IMR-90 (cell line): Measurements from ENCODE around the gene AMOTL2. TPM values are rescaled to one million over a fixed set of nuclear protein-coding genes. Genes with fewer than 3 reads are reported as not detected.

Experiments
- ATAC-seq: fragments of 200-7000 bp; cut with Tn5 transposase; 2 replicates; pipeline ENCODE4 v1.9.1; 2020; ENCODE audit warnings: low read depth, mild to moderate bottlenecking, moderate library complexity
- BruUV-seq: library from RNA; stranded (reverse); fragments of 400-500 nt; replicated peaks from 2 replicates; lab custom pipeline; 2021; lab: Mats Ljungman, UMichigan
- CTCF ChIA-PET: fragments of 300-600 bp; formaldehyde crosslinking; extraction: SDS; loops from one replicate; lab custom pipeline; 2021; ENCODE audit warnings: antibody characterized with exemption; lab: Yijun Ruan, JAX
- POLR2A ChIA-PET: fragments of 300-600 bp; sonication (Branson Sonifier 250); formaldehyde crosslinking; loops from one replicate; lab custom pipeline; 2022; ENCODE audit warnings: antibody characterized with exemption; ENCODE audit not compliant: unreplicated experiment; lab: Charles Lee
- DNase-seq: peaks from one replicate; pipeline ENCODE4 v3.0.0; 2013
- H2AFZ ChIP-seq: replicated peaks from 2 replicates; pipeline ENCODE3; 2013; ENCODE audit warnings: low read length, mild to moderate bottlenecking; ENCODE audit not compliant: poor library complexity
- H2AK5ac ChIP-seq: 2 replicates; pipeline ENCODE4 v1.6.1; 2013; ENCODE audit warnings: low read depth, low read length, inconsistent platforms
- H2AK9ac ChIP-seq: replicated peaks from 2 replicates; pipeline ENCODE3; 2013; ENCODE audit warnings: mild to moderate bottlenecking, low read depth, low read length, moderate library complexity; ENCODE audit not compliant: poor library complexity
- H2BK120ac ChIP-seq: 2 replicates; pipeline ENCODE4 v1.6.1; 2013; ENCODE audit warnings: low read depth, low read length, inconsistent platforms
- H2BK15ac ChIP-seq: 3 replicates; pipeline ENCODE4 v1.6.1; 2013; ENCODE audit warnings: low read depth, low read length, inconsistent platforms
- H2BK20ac ChIP-seq: 2 replicates; pipeline ENCODE4 v1.6.1; 2013; ENCODE audit warnings: low read depth, mild to moderate bottlenecking, inconsistent platforms, low read length, moderate library complexity
- H2BK5ac ChIP-seq: 2 replicates; pipeline ENCODE4 v1.6.1; 2013; ENCODE audit warnings: mild to moderate bottlenecking, low read depth, low read length, inconsistent platforms; ENCODE audit not compliant: poor library complexity, severe bottlenecking
- H3K14ac ChIP-seq: replicated peaks from 2 replicates; pipeline ENCODE4 v1.6.1; 2013; ENCODE audit warnings: low read depth, low read length, inconsistent platforms
- H3K18ac ChIP-seq: 2 replicates; pipeline ENCODE4 v1.6.1; 2013; ENCODE audit warnings: low read depth, low read length, control low read depth
- H3K23ac ChIP-seq: 2 replicates; pipeline ENCODE4 v1.6.1; 2013; ENCODE audit warnings: low read depth, low read length, inconsistent platforms
- H3K27ac ChIP-seq: 2 replicates; pipeline ENCODE4 v1.5.1; 2013; ENCODE audit warnings: mild to moderate bottlenecking, control low read depth, low read length; ENCODE audit not compliant: insufficient read depth
- H3K27me3 ChIP-seq: 2 replicates; pipeline ENCODE4 v1.6.1; 2013; ENCODE audit warnings: low read length; ENCODE audit not compliant: control insufficient read depth, insufficient read depth
- H3K36me3 ChIP-seq: 2 replicates; pipeline ENCODE4 v1.6.1; 2013; ENCODE audit warnings: low read length, mixed read lengths; ENCODE audit not compliant: control insufficient read depth, insufficient read depth
- H3K4ac ChIP-seq: 2 replicates; pipeline ENCODE4 v1.6.1; 2013; ENCODE audit warnings: low read depth, low read length, inconsistent platforms
- H3K4me1 ChIP-seq: 2 replicates; pipeline ENCODE4 v1.6.1; 2013; ENCODE audit warnings: low read length, mixed read lengths; ENCODE audit not compliant: control insufficient read depth, insufficient read depth
- H3K4me2 ChIP-seq: 2 replicates; pipeline ENCODE4 v1.6.1; 2013; ENCODE audit warnings: low read depth, mild to moderate bottlenecking, control low read depth, low read length, moderate library complexity
- H3K4me3 ChIP-seq: 2 replicates; pipeline ENCODE4 v1.5.1; 2013; ENCODE audit warnings: low read depth, mild to moderate bottlenecking, control low read depth, low read length, moderate library complexity; ENCODE audit not compliant: insufficient read depth
- H3K56ac ChIP-seq: 2 replicates; pipeline ENCODE4 v1.6.1; 2013; ENCODE audit warnings: low read length, inconsistent platforms; ENCODE audit not compliant: insufficient read depth; ENCODE audit errors: extremely low read depth
- H3K79me1 ChIP-seq, 2 experiments: 2 replicates each; pipeline ENCODE4 v1.6.1; 2013; ENCODE audit warnings: low read length in 2 of 2, inconsistent platforms in 1 of 2, low read depth in 1 of 2
- H3K9ac ChIP-seq: 2 replicates; pipeline ENCODE4 v1.6.1; 2013; ENCODE audit warnings: low read depth, low read length, control low read depth
- H3K9me1 ChIP-seq: 2 replicates; pipeline ENCODE4 v1.6.1; 2013; ENCODE audit warnings: low read length, inconsistent platforms; ENCODE audit not compliant: insufficient read depth
- H3K9me3 ChIP-seq: 2 replicates; pipeline ENCODE4 v1.6.1; 2013; ENCODE audit warnings: low read length; ENCODE audit not compliant: control insufficient read depth, insufficient read depth
- H4K20me1 ChIP-seq: 2 replicates; pipeline ENCODE4 v1.6.1; 2013; ENCODE audit warnings: low read length, inconsistent platforms; ENCODE audit not compliant: insufficient read depth
- H4K5ac ChIP-seq: 2 replicates; pipeline ENCODE4 v1.6.1; 2013; ENCODE audit warnings: mild to moderate bottlenecking, low read depth, low read length, control low read depth
- H4K8ac ChIP-seq, 2 experiments: 2 replicates each; pipeline ENCODE4 v1.6.1; 2013; ENCODE audit warnings: low read depth in 2 of 2, low read length in 2 of 2, control low read depth in 1 of 2, inconsistent platforms in 1 of 2
- H4K91ac ChIP-seq: 2 replicates; pipeline ENCODE4 v1.6.1; 2013; ENCODE audit warnings: low read depth, low read length, inconsistent platforms; ENCODE audit not compliant: insufficient read depth
- CEBPB ChIP-seq: IDR thresholded peaks from 2 replicates; pipeline ENCODE4 v1.6.1; 2012; ENCODE audit warnings: low read depth, low read length, improper control_type of control experiment
- CHD1 ChIP-seq: IDR thresholded peaks from 2 replicates; pipeline ENCODE4 v1.6.1; 2012; ENCODE audit warnings: low read depth, low read length, improper control_type of control experiment
- FOS ChIP-seq: fragments of 150-350 bp; IDR thresholded peaks from 2 replicates; pipeline ENCODE4 v1.6.1; 2016; ENCODE audit warnings: low read depth, low read length
- MAZ ChIP-seq: IDR thresholded peaks from 2 replicates; pipeline ENCODE4 v1.6.1; 2012; ENCODE audit warnings: low read depth, mild to moderate bottlenecking, low read length, improper control_type of control experiment, moderate library complexity, borderline replicate concordance
- MXI1 ChIP-seq: IDR thresholded peaks from 2 replicates; pipeline ENCODE4 v1.6.1; 2012; ENCODE audit warnings: low read depth, mild to moderate bottlenecking, low read length, moderate library complexity, borderline replicate concordance
- NFE2L2 ChIP-seq: fragments of 150-350 bp; IDR thresholded peaks from 2 replicates; pipeline ENCODE4 v1.6.1; 2016; ENCODE audit warnings: low read depth, mild to moderate bottlenecking, low read length
- RAD21 ChIP-seq: IDR thresholded peaks from 2 replicates; pipeline ENCODE4 v1.6.1; 2012; ENCODE audit warnings: low read length, improper control_type of control experiment
- RCOR1 ChIP-seq: IDR thresholded peaks from 2 replicates; pipeline ENCODE4 v1.6.1; 2012; ENCODE audit warnings: mild to moderate bottlenecking, low read length, improper control_type of control experiment; ENCODE audit not compliant: insufficient replicate concordance
- RFX5 ChIP-seq: IDR thresholded peaks from 2 replicates; pipeline ENCODE4 v1.8.0; 2012; ENCODE audit warnings: low read depth, mild to moderate bottlenecking, low read length, moderate library complexity
- SMC3 ChIP-seq: fragments of 150-350 bp; IDR thresholded peaks from 2 replicates; pipeline ENCODE4 v1.6.1; 2016; ENCODE audit warnings: low read depth, mild to moderate bottlenecking, antibody characterized with exemption, low read length, moderate library complexity
- WGBS, 2 experiments: methylation state at CpG; one replicate each; pipeline versions ENCODE4 v1.1.5 to v1.1.7; 2013; ENCODE audit warnings: missing lambda C conversion rate in 2 of 2; ENCODE audit not compliant: insufficient read length in 1 of 2; ENCODE audit errors: extremely low coverage in 2 of 2; 5-methylcytosine and 5-hydroxymethylcytosine counted together
- dilution Hi-C: fragments of 300-500 bp; cut with HindIII; formaldehyde crosslinking; loops from one replicate; pipeline ENCODE4 v1.14.3; 2018; ENCODE audit warnings: low sequenced_read_pairs; ENCODE audit not compliant: unreplicated experiment
- in situ Hi-C: fragments of 300-500 bp; cut with MboI; formaldehyde crosslinking; loops from 3 replicates; pipeline ENCODE4 v1.14.3; 2019; ENCODE audit warnings: low sequenced_read_pairs, inconsistent platforms, mixed read lengths
- intact Hi-C: fragments of 100-400 bp; cut with micrococcal nuclease; formaldehyde crosslinking; loops from 2 replicates; pipeline ENCODE4 v1.10.0; 2022
- polyA plus RNA-seq, 3 experiments: library from polyadenylated mRNA; depleted of rRNA; stranded (reverse); fragments of >200 nt; gene quantifications; 2 replicates each; pipeline ENCODE4 v1.2.3, GENCODE V29; 2012; ENCODE audit warnings: low replicate concordance in 1 of 3
- total RNA-seq: library from RNA; depleted of rRNA; stranded (reverse); fragments of >200 nt; gene quantifications from 2 replicates; pipeline ENCODE4 v1.2.3, GENCODE V29; 2012
- TF ChIP-seq, protein P1 (sequence below): conservative IDR thresholded peaks from 2 replicates; pipeline ENCODE4 v1.5.1; 2012; ENCODE audit warnings: mild to moderate bottlenecking, low read depth, low read length, improper control_type of control experiment
- TF ChIP-seq, protein P2 (sequence below): fragments of 150-350 bp; IDR thresholded peaks from 2 replicates; pipeline ENCODE4 v1.6.1; 2016; ENCODE audit warnings: low read depth, mild to moderate bottlenecking, low read length, moderate library complexity, borderline replicate concordance

The AMOTL2 gene
- total and polyA plus RNA-seq, 2 of the 4 experiments (the other 2 are of a cell fraction): 162 to 176 TPM

DNA sequence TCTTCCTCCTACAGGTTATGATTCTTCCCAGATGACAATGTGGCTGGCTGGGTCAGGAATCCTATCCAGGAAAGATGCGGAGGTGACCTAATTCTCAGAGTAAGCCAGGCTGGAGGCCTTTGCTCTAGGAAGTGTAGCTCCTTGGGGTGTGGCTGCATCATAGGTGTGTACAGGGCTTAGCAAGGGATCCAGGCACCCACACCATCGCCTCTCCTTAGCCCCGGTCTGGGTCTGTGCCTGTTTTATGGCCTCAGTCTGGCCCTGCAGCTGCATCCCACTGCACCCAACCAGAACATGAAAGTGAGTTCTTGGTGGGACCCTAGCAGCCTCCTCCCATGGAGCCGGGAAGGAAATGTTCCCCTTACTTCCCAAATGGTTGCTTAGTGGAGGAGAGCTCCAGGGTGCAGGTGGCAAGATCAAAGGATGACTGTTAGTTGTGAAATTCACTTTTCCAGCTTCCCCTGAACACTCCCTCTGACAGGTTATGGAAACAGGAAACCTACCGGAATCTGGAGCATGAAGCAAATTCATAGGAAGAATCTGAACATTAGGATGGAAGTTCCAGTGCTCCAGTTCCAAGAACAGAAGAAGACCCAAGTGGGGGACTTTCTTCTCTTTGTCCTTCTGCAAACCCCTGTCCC is 2.7 kb upstream of the AMOTL2 start:
- no peak overlapping the region for H2BK20ac ChIP-seq
- ATAC-seq (no peak), DNase-seq (no peak)
- no peak overlapping the region for H2BK120ac ChIP-seq
- BruUV-seq: no TSS peak
- H2AK5ac ChIP-seq: no peak overlapping the region
- H3K23ac ChIP-seq: no peak overlapping the region; the same call in 1 of the 2 replicates
- H2AFZ ChIP-seq: no peak overlapping the region
- no peak overlapping the region for H3K56ac ChIP-seq
- H2AK9ac ChIP-seq: no peak overlapping the region
- H3K4me1 ChIP-seq: peaks cover 7% of the 10 kb centered on the region; the same call in 1 of the 2 replicates
- H3K27ac ChIP-seq: no peak overlapping the region
- dilution Hi-C loops: no loop called here
- H4K91ac ChIP-seq: 0 out of 2 replicates have a peak overlapping the region, but pooled peaks have one; percentile 37
- H3K27me3 ChIP-seq: no peaks in the 10 kb centered on the region
- no peak overlapping the region for H3K14ac ChIP-seq
- no peak overlapping the region for H3K4me2 ChIP-seq
- H3K9me3 ChIP-seq: 0 out of 2 replicates have a peak, but pooled peaks cover 3% of the 10 kb centered on the region
- intact Hi-C loops: no loop called here
- WGBS, 2 experiments: no CpG with 5 or more reads among the region's 5 CpGs
- TF ChIP-seq RCOR1: no peak
- no peak for TF ChIP-seq NFE2L2
- TF ChIP-seq CEBPB: no peak
- TF ChIP-seq MAZ: no peak
- no peak for TF ChIP-seq CHD1
- TF ChIP-seq, protein P1, sequence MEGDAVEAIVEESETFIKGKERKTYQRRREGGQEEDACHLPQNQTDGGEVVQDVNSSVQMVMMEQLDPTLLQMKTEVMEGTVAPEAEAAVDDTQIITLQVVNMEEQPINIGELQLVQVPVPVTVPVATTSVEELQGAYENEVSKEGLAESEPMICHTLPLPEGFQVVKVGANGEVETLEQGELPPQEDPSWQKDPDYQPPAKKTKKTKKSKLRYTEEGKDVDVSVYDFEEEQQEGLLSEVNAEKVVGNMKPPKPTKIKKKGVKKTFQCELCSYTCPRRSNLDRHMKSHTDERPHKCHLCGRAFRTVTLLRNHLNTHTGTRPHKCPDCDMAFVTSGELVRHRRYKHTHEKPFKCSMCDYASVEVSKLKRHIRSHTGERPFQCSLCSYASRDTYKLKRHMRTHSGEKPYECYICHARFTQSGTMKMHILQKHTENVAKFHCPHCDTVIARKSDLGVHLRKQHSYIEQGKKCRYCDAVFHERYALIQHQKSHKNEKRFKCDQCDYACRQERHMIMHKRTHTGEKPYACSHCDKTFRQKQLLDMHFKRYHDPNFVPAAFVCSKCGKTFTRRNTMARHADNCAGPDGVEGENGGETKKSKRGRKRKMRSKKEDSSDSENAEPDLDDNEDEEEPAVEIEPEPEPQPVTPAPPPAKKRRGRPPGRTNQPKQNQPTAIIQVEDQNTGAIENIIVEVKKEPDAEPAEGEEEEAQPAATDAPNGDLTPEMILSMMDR: no peak
- no peak for TF ChIP-seq RFX5
- TF ChIP-seq, protein P2, sequence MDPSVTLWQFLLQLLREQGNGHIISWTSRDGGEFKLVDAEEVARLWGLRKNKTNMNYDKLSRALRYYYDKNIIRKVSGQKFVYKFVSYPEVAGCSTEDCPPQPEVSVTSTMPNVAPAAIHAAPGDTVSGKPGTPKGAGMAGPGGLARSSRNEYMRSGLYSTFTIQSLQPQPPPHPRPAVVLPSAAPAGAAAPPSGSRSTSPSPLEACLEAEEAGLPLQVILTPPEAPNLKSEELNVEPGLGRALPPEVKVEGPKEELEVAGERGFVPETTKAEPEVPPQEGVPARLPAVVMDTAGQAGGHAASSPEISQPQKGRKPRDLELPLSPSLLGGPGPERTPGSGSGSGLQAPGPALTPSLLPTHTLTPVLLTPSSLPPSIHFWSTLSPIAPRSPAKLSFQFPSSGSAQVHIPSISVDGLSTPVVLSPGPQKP: no peak
- no peak for TF ChIP-seq RAD21
- no peak for TF ChIP-seq MXI1
- TF ChIP-seq FOS: no peak
- TF ChIP-seq SMC3: no peak
- H4K8ac ChIP-seq: no peak overlapping the region
- H4K5ac ChIP-seq: no peak overlapping the region
- H3K4ac ChIP-seq: no peak overlapping the region
- H3K4me3 ChIP-seq: no peak overlapping the region
- no peak overlapping the region for H3K9ac ChIP-seq
- POLR2A ChIA-PET: interaction anchor here (0.6 kb wide), 1 partner anchor 1941 kb away, joined by 9 read pairs; no protein-coding TSS in a partner anchor
- H2BK15ac ChIP-seq: 0 out of 3 replicates have a peak overlapping the region, but pooled peaks have one; percentile 8
- peaks cover 19% of the 10 kb centered on the region for H4K20me1 ChIP-seq
- H3K36me3 ChIP-seq: peaks cover 8% of the 10 kb centered on the region
- in situ Hi-C loops: no loop called here
- peaks cover 6 to 15% of the 10 kb centered on the region in 2 experiments; a peak in 3 of 4 replicates for H3K79me1 ChIP-seq
- no peak overlapping the region for H2BK5ac ChIP-seq
- H3K9me1 ChIP-seq: peaks cover 3% of the 10 kb centered on the region; the same call in 1 of the 2 replicates
- H3K18ac ChIP-seq: no peak overlapping the region
- CTCF ChIA-PET: no interaction called here
